SU-DHL-6 (cell line): Measurements from ENCODE around the gene ZNF708.

Experiments used
- H2AFZ ChIP-seq: fragments of 200-600 bp; sonication (generic); 2 replicates; pipeline ENCODE4 v1.6.1; 2014; ENCODE audit warnings: low read depth, mild to moderate bottlenecking, moderate library complexity, mixed read lengths, antibody characterized with exemption, low read length; ENCODE audit not compliant: severe bottlenecking
- H3F3A ChIP-seq: fragments of 200-600 bp; shearing (Covaris generic); 2 replicates; pipeline ENCODE4 v1.6.0; 2016; ENCODE audit warnings: antibody characterized with exemption, mild to moderate bottlenecking; ENCODE audit not compliant: insufficient read depth
- H3K27ac ChIP-seq: fragments of 200-600 bp; sonication (generic); 2 replicates; pipeline ENCODE4 v1.5.1; 2016; ENCODE audit warnings: low read depth, mild to moderate bottlenecking, low read length, moderate library complexity, mixed read lengths
- H3K27me3 ChIP-seq: fragments of 200-600 bp; sonication (generic), shearing (Covaris generic); 2 replicates; pipeline ENCODE4 v1.6.0; 2014; ENCODE audit warnings: mild to moderate bottlenecking, low read length
- H3K36me3 ChIP-seq: fragments of 200-600 bp; sonication (generic); 2 replicates; pipeline ENCODE4 v1.6.1; 2014; ENCODE audit warnings: mild to moderate bottlenecking, low read length, mixed read lengths
- H3K4me2 ChIP-seq: fragments of 300-600, 200-600 bp; shearing (Covaris generic), sonication (generic); 2 replicates; pipeline ENCODE4 v1.6.0; 2014; ENCODE audit warnings: low read length, low read depth, mild to moderate bottlenecking; ENCODE audit not compliant: poor library complexity, severe bottlenecking
- H3K4me3 ChIP-seq: fragments of 200-600 bp; sonication (generic); 2 replicates; pipeline ENCODE4 v1.5.1; 2014; ENCODE audit warnings: antibody characterized with exemption, low read length, mild to moderate bottlenecking, mixed read lengths; ENCODE audit not compliant: insufficient read depth, poor library complexity, severe bottlenecking
- H3K79me2 ChIP-seq: fragments of 200-600 bp; sonication (generic); 2 replicates; pipeline ENCODE4 v1.6.1; 2014; ENCODE audit warnings: mild to moderate bottlenecking, low read length, moderate library complexity; ENCODE audit not compliant: insufficient read depth
- H3K9ac ChIP-seq: fragments of 200-600 bp; sonication (generic); 2 replicates; pipeline ENCODE4 v1.7.0; 2014; ENCODE audit warnings: mild to moderate bottlenecking, low read length
- H3K9me2 ChIP-seq: fragments of 200-600 bp; sonication (generic); replicated peaks from 2 replicates; pipeline ENCODE4 v1.6.1; 2014; ENCODE audit warnings: low read length; ENCODE audit not compliant: insufficient read depth
- H3K9me3 ChIP-seq: fragments of 200-600 bp; sonication (generic); 2 replicates; pipeline ENCODE4 v1.6.1; 2014; ENCODE audit warnings: low read length, mixed read lengths; ENCODE audit not compliant: insufficient read depth
- H4K20me1 ChIP-seq: fragments of 200-600 bp; sonication (generic); 2 replicates; pipeline ENCODE4 v1.6.1; 2014; ENCODE audit warnings: low read depth, mild to moderate bottlenecking, antibody characterized with exemption, low read length, moderate library complexity, mixed read lengths
- CTCF ChIP-seq: fragments of 200-600 bp; sonication (generic); IDR thresholded peaks from one replicate; pipeline ENCODE4 v1.5.1; 2017; ENCODE audit warnings: antibody characterized with exemption, mild to moderate bottlenecking, low read length, moderate library complexity; ENCODE audit not compliant: insufficient read depth, poor library complexity, severe bottlenecking
- EZH2phosphoT487 ChIP-seq: fragments of 200-600 bp; sonication (generic), shearing (Covaris generic); conservative IDR thresholded peaks from 2 replicates; pipeline ENCODE4 v1.6.1; 2018; ENCODE audit warnings: mild to moderate bottlenecking, antibody characterized with exemption, low read length, moderate library complexity, mixed read lengths

ZNF708 gene

GRCh38 chr19:21328885-21329605 is at the start of gene ZNF708:
ZNF708 (minus strand) TSS chr19:21329410; CDS start chr19:21329212, 198 bp downstream.
- H3K36me3 ChIP-seq, result peaks cover 13% of the 10 kb centered on the region
- peaks cover 50% of the 10 kb centered on the region for H3K79me2 ChIP-seq
- H4K20me1 ChIP-seq, result no peaks in the 10 kb centered on the region
- no peaks in the 10 kb centered on the region for H3K27me3 ChIP-seq
- no peaks in the 10 kb centered on the region for H3K9me2 ChIP-seq
- H2AFZ ChIP-seq, result peak within 1 kb of the TSS; percentile 93
- H3K4me3 ChIP-seq, result peak within 1 kb of the TSS; percentile 98
- peak within 1 kb of the TSS; percentile 93 for H3K9ac ChIP-seq
- peak within 1 kb of the TSS; percentile 87 for H3K4me2 ChIP-seq
- TF ChIP-seq EZH2phosphoT487 (no peak), CTCF (no peak)
- H3K9me3 ChIP-seq, result peaks cover 6% of the 10 kb centered on the region; the same call in 1 of the 2 replicates
- peak within 1 kb of the TSS; percentile 87 for H3K27ac ChIP-seq
- H3F3A ChIP-seq, result no peaks in the 10 kb centered on the region

GRCh38 chr19:21362291-21362690 is 33.1 kb upstream of the ZNF708 start:
- Histone ChIP-seq H3F3A (no peaks in the 10 kb centered on the region), H3K27ac (no peak overlapping the region), H3K9me3 (no peaks in the 10 kb centered on the region), H3K27me3 (no peaks in the 10 kb centered on the region), H3K4me3 (no peak overlapping the region), H2AFZ (no peak overlapping the region), H3K36me3 (peaks cover 58% of the 10 kb centered on the region), H3K9me2 (no peaks in the 10 kb centered on the region), H3K4me2 (no peak overlapping the region), H4K20me1 (no peaks in the 10 kb centered on the region), H3K79me2 (peaks cover 49% of the 10 kb centered on the region), H3K9ac (no peak overlapping the region)
- TF ChIP-seq EZH2phosphoT487 (no peak), CTCF (no peak)

GRCh38 chr19:21358768-21359451 is 29.7 kb upstream of the ZNF708 start, which contains the start of gene ZNF738:
ZNF738 (plus strand) TSS chr19:21359000; CDS start chr19:21359141, 141 bp downstream.
- Histone ChIP-seq H3K27ac (peak within 1 kb of the TSS; percentile 74), H3K9me2 (no peaks in the 10 kb centered on the region), H3K36me3 (peaks cover 34% of the 10 kb centered on the region)

More at GRCh38 chr19:21358768-21359451, 29.7 kb upstream of the ZNF708 start, which contains the start of gene ZNF738:
- Histone ChIP-seq H3K4me2 (peak within 1 kb of the TSS; percentile 95), H2AFZ (peak within 1 kb of the TSS; percentile 82), H3K27me3 (no peaks in the 10 kb centered on the region), H3K79me2 (peaks cover 41% of the 10 kb centered on the region), H3F3A (no peaks in the 10 kb centered on the region), H3K4me3 (peak within 1 kb of the TSS; percentile 91), H3K9ac (peak within 1 kb of the TSS; percentile 97), H4K20me1 (no peaks in the 10 kb centered on the region), H3K9me3 (no peaks in the 10 kb centered on the region)
- no peak for TF ChIP-seq EZH2phosphoT487
- TF ChIP-seq CTCF, result no peak
